ENCODE measurements around the gene DDX3X. TPM values are rescaled to one million over a fixed set of nuclear protein-coding genes. Genes with fewer than 3 reads are reported as not detected.

DDX3X gene
- total and polyA plus RNA-seq, 2 of the 4 experiments (the other 2 are of a cell fraction) = 64.8 to 229 TPM

DNA sequence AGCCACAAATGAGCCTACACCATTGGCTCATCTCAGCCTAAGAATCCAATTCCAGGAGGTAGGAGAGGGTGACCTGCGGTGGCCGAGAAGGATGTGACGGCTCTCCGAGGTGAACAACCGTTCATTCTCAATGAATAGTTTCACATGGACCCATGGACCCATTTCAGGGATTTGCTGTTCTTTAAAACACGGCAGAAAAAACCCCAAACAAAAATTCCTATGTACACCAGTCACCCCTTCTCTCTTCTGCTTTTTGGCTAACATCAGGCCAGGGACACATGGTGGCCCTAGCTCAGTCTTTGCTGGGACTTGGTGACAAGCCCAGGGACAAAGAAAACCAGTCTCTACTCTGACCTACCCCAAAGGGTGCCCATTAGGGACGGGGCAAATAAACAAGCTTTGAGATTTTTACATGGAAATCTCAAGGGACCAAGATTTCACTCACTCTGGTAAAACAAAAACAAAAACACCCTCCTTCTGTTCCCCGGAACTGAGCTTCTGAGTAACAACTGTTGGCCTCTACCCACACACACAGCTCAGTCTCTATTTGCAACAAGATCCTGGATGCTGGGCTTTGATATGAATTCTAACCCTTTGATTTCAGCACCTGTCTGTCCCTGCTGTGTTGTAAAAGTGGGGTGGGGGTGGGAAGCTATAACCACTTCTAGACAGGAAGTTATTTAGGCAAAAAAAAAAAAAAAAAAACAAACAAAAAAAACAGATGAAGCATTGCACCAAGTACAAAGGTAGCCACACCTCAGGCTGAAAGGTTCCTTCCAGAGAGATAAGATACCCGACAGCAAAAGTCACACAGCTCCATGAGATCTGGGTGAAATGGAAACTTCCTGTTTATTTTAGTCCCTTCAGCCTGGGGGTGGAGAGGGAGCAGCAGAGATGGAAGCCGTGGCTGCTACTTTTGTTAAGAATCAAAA lies 49.0 kb downstream of the DDX3X start (continued):
- TF ChIP-seq, protein P1, sequence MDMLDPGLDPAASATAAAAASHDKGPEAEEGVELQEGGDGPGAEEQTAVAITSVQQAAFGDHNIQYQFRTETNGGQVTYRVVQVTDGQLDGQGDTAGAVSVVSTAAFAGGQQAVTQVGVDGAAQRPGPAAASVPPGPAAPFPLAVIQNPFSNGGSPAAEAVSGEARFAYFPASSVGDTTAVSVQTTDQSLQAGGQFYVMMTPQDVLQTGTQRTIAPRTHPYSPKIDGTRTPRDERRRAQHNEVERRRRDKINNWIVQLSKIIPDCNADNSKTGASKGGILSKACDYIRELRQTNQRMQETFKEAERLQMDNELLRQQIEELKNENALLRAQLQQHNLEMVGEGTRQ (IDR thresholded peaks at IDR 0.05; ENCODE audit: low read depth, low read length) = no peak

All from IMR-90 (cell line).